Bronchial epithelial cell (primary cell): ENCODE measurements around the gene WDFY4. TPM values are rescaled to one million over a fixed set of nuclear protein-coding genes. Genes with fewer than 3 reads are reported as not detected.

Experiments used
- DNase-seq: peaks from one replicate; pipeline ENCODE4 v3.0.0-alpha.2; 2010; ENCODE audit warnings: low read depth
- FAIRE-seq: peaks from 2 replicates; lab custom pipeline; 2011; peaks lifted over from hg19 to GRCh38; lab: Jason Lieb, UNC
- H3K27me3 ChIP-seq: 2 replicates; pipeline ENCODE4 v1.5.1; 2011; ENCODE audit warnings: low read length; ENCODE audit not compliant: control insufficient read depth, insufficient read depth
- H3K36me3 ChIP-seq: 2 replicates; pipeline ENCODE4 v1.5.1; 2011; ENCODE audit warnings: low read length; ENCODE audit not compliant: control insufficient read depth, insufficient read depth
- H3K4me3 ChIP-seq: 2 replicates; pipeline ENCODE4 v1.5.1; 2011; ENCODE audit warnings: mild to moderate bottlenecking, low read depth, low read length, control low read depth
- CTCF ChIP-seq: IDR thresholded peaks from 2 replicates; pipeline ENCODE4 v1.5.1; 2011; ENCODE audit warnings: mild to moderate bottlenecking, moderate library complexity, low read length, control low read depth, inconsistent platforms; ENCODE audit not compliant: insufficient read depth, severe bottlenecking
- total RNA-seq: library from RNA; depleted of rRNA; stranded (reverse); fragments of >200 nt; gene quantifications from 2 replicates; pipeline ENCODE4 v1.2.1, GENCODE V29; 2014

The WDFY4 gene
- total RNA-seq, 1 donor from 2014 or later: under 0.01 TPM

- no peak for TF ChIP-seq CTCF
- FAIRE-seq (no peak), DNase-seq (no peak)
- H3K36me3 ChIP-seq: no peaks in the 10 kb centered on the region
- H3K4me3 ChIP-seq: no peak overlapping the region
- H3K27me3 ChIP-seq: no peaks in the 10 kb centered on the region
These were observed 324.7 kb downstream of the WDFY4 start for GRCh38 chr10:49009199-49009979.

GRCh38 chr10:49010295-49010694 lies 325.6 kb downstream of the WDFY4 start:
- H3K36me3 ChIP-seq: no peaks in the 10 kb centered on the region
- no peak overlapping the region for H3K4me3 ChIP-seq
- FAIRE-seq (no peak), DNase-seq (no peak)
- TF ChIP-seq CTCF: no peak
- no peaks in the 10 kb centered on the region for H3K27me3 ChIP-seq

- FAIRE-seq: no peak
- no peak for TF ChIP-seq CTCF
- Histone ChIP-seq H3K36me3 (no peaks in the 10 kb centered on the region), H3K27me3 (no peaks in the 10 kb centered on the region), H3K4me3 (no peak overlapping the region)
- no peak for DNase-seq
These were observed 326.2 kb downstream of the WDFY4 start for GRCh38 chr10:49010865-49011264.

GRCh38 chr10:49011756-49012155 lies 327.1 kb downstream of the WDFY4 start:
- DNase-seq (no peak), FAIRE-seq (no peak)
- no peaks in the 10 kb centered on the region for H3K27me3 ChIP-seq
- no peaks in the 10 kb centered on the region for H3K36me3 ChIP-seq
- no peak for TF ChIP-seq CTCF
- no peak overlapping the region for H3K4me3 ChIP-seq

- no peak for FAIRE-seq
- no peak for TF ChIP-seq CTCF
These were observed 327.9 kb downstream of the WDFY4 start for GRCh38 chr10:49012603-49013002.

GRCh38 chr10:49015700-49016099 lies 331.0 kb downstream of the WDFY4 start:
- FAIRE-seq (peak; percentile 32), DNase-seq (no peak)
- TF ChIP-seq CTCF: no peak
- Histone ChIP-seq H3K36me3 (no peaks in the 10 kb centered on the region), H3K4me3 (no peak overlapping the region), H3K27me3 (no peaks in the 10 kb centered on the region)

More at GRCh38 chr10:49012603-49013002, 327.9 kb downstream of the WDFY4 start:
- no peak overlapping the region for H3K4me3 ChIP-seq
- DNase-seq: no peak
- H3K36me3 ChIP-seq: no peaks in the 10 kb centered on the region
- H3K27me3 ChIP-seq: no peaks in the 10 kb centered on the region
